A673 (cell line): Measurements from ENCODE around the gene CPNE5.

Source experiments
- CTCF ChIP-seq: fragments of 300-800, 200-600 bp; sonication (generic); conservative IDR thresholded peaks from 2 replicates; pipeline ENCODE4 v1.5.1; 2017; ENCODE audit warnings: low read depth, mild to moderate bottlenecking, antibody characterized with exemption, low read length, moderate library complexity, mixed read lengths
- EZH2 ChIP-seq: fragments of 200-600 bp; sonication (generic); IDR thresholded peaks from 2 replicates; pipeline ENCODE4 v1.6.1; 2017; ENCODE audit warnings: borderline replicate concordance, low read depth, mild to moderate bottlenecking, mixed read lengths, antibody characterized with exemption, low read length; ENCODE audit not compliant: poor library complexity, severe bottlenecking

GRCh38 chr6:36739947-36740817, 99.1 kb downstream of the CPNE5 start:
- TF ChIP-seq CTCF: no peak
- no peak for TF ChIP-seq EZH2
